ENCODE results near the gene F3. TPM values are rescaled to one million over a fixed set of nuclear protein-coding genes. Genes with fewer than 3 reads are reported as not detected.

F3 gene
- polyA plus RNA-seq, 1 of the 3 experiments (the other 2 are of a cell fraction): 1.8 TPM

DNA sequence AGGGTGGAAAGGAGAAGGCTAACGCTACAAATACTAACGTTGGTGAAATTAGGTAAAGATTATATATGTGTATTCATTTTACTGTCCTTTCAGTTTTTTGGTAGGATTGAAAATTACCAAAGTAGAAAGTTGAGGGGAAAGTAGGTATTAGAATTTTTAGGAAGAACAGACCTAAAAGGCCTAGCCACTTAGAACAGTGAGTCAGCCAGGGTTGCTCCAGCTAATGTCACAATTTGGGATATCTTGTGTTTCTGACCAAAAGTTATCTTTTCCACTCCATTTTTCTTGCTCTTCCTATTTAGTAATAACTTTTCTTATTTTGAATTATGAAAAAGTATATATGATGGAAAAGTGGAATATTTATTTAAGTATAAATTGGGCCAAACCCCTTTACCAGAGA, 40.1 kb downstream of the F3 start:
- no peak overlapping the region for H3K4me3 ChIP-seq (ENCODE audit: low read depth in 2 of 2, low read length in 1 of 2)
- H3K27ac ChIP-seq (ENCODE audit: low read depth in 2 of 2, low read length in 1 of 2): no peak overlapping the region
- no peaks in the 10 kb centered on the region for H3K9me3 ChIP-seq
- no peak overlapping the region for H3K9ac ChIP-seq
- no peaks in the 10 kb centered on the region for H3K27me3 ChIP-seq (ENCODE audit: insufficient read depth)
- no peaks in the 10 kb centered on the region for H3K4me1 ChIP-seq (ENCODE audit: control insufficient read depth in 1 of 2, insufficient read depth in 2 of 2, low read depth in 1 of 2, low read length in 1 of 2)
- no peaks in the 10 kb centered on the region for H3K79me2 ChIP-seq (ENCODE audit: insufficient read depth)
- no peak for DNase-seq
- 94% methylated on average over 2 of the region's 2 CpGs for WGBS (ENCODE audit: low lambda C conversion rate)
- TF ChIP-seq FOSL2 (IDR thresholded peaks at IDR 0.05; ENCODE audit: borderline replicate concordance, low read depth): no peak
- H3K9me2 ChIP-seq: no peaks in the 10 kb centered on the region
- CTCF ChIA-PET: interaction anchor here (1.5 kb wide), 1 partner anchor 13 kb away, joined by 5 read pairs; no protein-coding TSS in a partner anchor
- H3K36me3 ChIP-seq (replicated peaks in 1 of 2; ENCODE audit: control insufficient read depth in 1 of 2, insufficient read depth in 2 of 2, low read length in 1 of 2): peaks cover 36 to 39% of the 10 kb centered on the region in 2 experiments
- H2AFZ ChIP-seq (ENCODE audit: low read depth): no peak overlapping the region
- POLR2A ChIA-PET: no interaction called here
- H3F3A ChIP-seq (replicated peaks; ENCODE audit: insufficient read depth): no peaks in the 10 kb centered on the region
- no peak overlapping the region for H3K4me2 ChIP-seq
- no peaks in the 10 kb centered on the region for H4K20me1 ChIP-seq (ENCODE audit: insufficient read depth)

DNA sequence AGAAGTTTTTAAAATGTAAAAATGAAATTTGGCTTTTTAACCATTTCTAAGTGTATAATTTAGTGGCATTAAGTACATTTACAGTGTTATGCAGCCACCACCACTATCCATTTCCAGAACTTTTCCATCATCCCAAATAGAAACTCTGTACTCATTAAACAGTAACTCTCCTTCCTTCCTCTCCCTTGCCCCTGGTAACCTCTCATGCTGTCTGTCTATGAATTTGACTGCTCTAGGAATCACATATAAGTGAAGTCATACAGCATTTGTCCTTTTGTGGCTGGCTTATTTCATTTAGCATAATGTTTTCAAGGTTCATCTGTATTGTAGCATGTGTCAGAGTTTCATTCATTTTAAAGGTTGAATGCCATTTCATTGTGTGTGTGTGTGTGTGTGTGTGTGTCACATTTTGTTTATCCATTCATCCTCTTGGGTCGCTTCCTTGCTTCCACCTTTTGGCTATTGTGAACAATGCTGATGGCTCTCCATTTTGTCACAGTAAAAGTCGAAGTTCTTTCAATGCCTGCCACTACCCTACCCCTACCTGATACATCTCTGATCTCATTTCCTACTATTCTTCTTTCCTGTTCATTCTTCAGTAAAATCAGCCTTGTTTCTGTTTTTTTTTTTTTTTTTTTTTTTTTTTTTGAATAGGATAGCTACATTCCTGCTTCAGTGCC, 45.3 kb downstream of the F3 start:
- Histone ChIP-seq H3K9me3 (no peaks in the 10 kb centered on the region), H3K4me3 (ENCODE audit: low read depth in 2 of 2, low read length in 1 of 2) (no peak overlapping the region), H4K20me1 (ENCODE audit: insufficient read depth) (no peaks in the 10 kb centered on the region), H3F3A (replicated peaks; ENCODE audit: insufficient read depth) (no peaks in the 10 kb centered on the region), H3K4me2 (no peak overlapping the region), H3K9me2 (no peaks in the 10 kb centered on the region), H3K27ac (ENCODE audit: low read depth in 2 of 2, low read length in 1 of 2) (no peak overlapping the region), H3K79me2 (ENCODE audit: insufficient read depth) (no peaks in the 10 kb centered on the region), H3K27me3 (ENCODE audit: insufficient read depth) (no peaks in the 10 kb centered on the region), H3K9ac (no peak overlapping the region), H2AFZ (ENCODE audit: low read depth) (no peak overlapping the region), H3K4me1 (ENCODE audit: control insufficient read depth in 1 of 2, insufficient read depth in 2 of 2, low read depth in 1 of 2, low read length in 1 of 2) (no peaks in the 10 kb centered on the region), H3K36me3 (replicated peaks in 1 of 2; ENCODE audit: control insufficient read depth in 1 of 2, insufficient read depth in 2 of 2, low read length in 1 of 2) (peaks cover 33 to 35% of the 10 kb centered on the region in 2 experiments)
- POLR2A ChIA-PET: no interaction called here
- WGBS (ENCODE audit: low lambda C conversion rate): 85% methylated on average over 2 of the region's 2 CpGs
- CTCF ChIA-PET: interaction anchor here (1.8 kb wide), 1 partner anchor 15 kb away, joined by 9 read pairs; no protein-coding TSS in a partner anchor
- DNase-seq: no peak
- TF ChIP-seq FOXJ3 (CRISPR knock-in tag; IDR thresholded peaks at IDR 0.05): no peak
- TF ChIP-seq, protein P1, sequence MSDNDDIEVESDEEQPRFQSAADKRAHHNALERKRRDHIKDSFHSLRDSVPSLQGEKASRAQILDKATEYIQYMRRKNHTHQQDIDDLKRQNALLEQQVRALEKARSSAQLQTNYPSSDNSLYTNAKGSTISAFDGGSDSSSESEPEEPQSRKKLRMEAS (IDR thresholded peaks at IDR 0.05; ENCODE audit: low read depth): no peak
- TF ChIP-seq RXRA (IDR thresholded peaks at IDR 0.05; ENCODE audit: borderline replicate concordance, low read depth): no peak
- TF ChIP-seq TEAD4 (IDR thresholded peaks at IDR 0.05; ENCODE audit: borderline replicate concordance, insufficient read depth): no peak
- no peak for TF ChIP-seq EZH2phosphoT487 (IDR thresholded peaks at IDR 0.05; ENCODE audit: borderline replicate concordance, low read depth)
- TF ChIP-seq MEF2A (IDR thresholded peaks at IDR 0.05; ENCODE audit: borderline replicate concordance, low read depth): no peak
- no peak for TF ChIP-seq CHD2 (IDR thresholded peaks at IDR 0.05; ENCODE audit: low read length, partially characterized antibody)
- no peak for TF ChIP-seq POLR2AphosphoS5 (IDR thresholded peaks at IDR 0.05; ENCODE audit: low read depth, low read length)
- TF ChIP-seq ELF1 (IDR thresholded peaks at IDR 0.05): no peak
- no peak for TF ChIP-seq GATA2 (CRISPR knock-in tag; IDR thresholded peaks at IDR 0.05)
- TF ChIP-seq GABPA (IDR thresholded peaks at IDR 0.05; ENCODE audit: low read depth): no peak
- TF ChIP-seq FOXM1 (IDR thresholded peaks at IDR 0.05; ENCODE audit: low read depth): no peak
- TF ChIP-seq, protein P2, sequence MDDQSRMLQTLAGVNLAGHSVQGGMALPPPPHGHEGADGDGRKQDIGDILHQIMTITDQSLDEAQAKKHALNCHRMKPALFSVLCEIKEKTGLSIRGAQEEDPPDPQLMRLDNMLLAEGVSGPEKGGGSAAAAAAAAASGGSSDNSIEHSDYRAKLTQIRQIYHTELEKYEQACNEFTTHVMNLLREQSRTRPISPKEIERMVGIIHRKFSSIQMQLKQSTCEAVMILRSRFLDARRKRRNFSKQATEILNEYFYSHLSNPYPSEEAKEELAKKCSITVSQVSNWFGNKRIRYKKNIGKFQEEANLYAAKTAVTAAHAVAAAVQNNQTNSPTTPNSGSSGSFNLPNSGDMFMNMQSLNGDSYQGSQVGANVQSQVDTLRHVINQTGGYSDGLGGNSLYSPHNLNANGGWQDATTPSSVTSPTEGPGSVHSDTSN (IDR thresholded peaks at IDR 0.05): no peak
- TF ChIP-seq JUND (IDR thresholded peaks at IDR 0.05): no peak
- no peak for TF ChIP-seq REST (IDR thresholded peaks at IDR 0.05; ENCODE audit: low read depth, low read length)
- TF ChIP-seq EP300 (IDR thresholded peaks at IDR 0.05; ENCODE audit: borderline replicate concordance in 1 of 2, low read depth in 1 of 2, low read length in 1 of 2): no peak
